GM18526 (cell line): Measurements from ENCODE around the gene CNBD2.

Experiments used
- POLR2A ChIP-seq: IDR thresholded peaks from 3 replicates; pipeline ENCODE4 v1.6.1; 2011; ENCODE audit not compliant: insufficient read length; ENCODE audit errors: extremely low read depth

Gene CNBD2

DNA sequence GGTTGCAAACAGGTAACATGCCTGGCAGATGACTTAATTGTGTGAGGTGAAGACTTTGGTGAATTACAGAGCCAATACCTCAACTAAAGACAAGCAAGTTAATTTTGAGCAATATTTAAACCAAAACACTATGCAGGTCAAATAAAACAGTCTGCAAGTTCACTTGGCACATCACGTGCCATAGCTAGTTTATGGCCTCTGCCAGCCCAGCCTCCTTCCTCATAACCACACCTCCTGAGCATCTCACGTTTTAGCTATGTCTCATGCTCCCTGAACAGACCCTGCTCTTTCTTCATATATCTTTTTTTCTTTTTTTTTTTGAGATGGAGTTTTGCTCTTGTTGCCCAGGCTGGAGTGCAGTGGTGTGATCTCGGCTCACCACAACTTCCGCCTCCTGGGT is 4.5 kb upstream of the CNBD2 start:
- TF ChIP-seq POLR2A: no peak

DNA sequence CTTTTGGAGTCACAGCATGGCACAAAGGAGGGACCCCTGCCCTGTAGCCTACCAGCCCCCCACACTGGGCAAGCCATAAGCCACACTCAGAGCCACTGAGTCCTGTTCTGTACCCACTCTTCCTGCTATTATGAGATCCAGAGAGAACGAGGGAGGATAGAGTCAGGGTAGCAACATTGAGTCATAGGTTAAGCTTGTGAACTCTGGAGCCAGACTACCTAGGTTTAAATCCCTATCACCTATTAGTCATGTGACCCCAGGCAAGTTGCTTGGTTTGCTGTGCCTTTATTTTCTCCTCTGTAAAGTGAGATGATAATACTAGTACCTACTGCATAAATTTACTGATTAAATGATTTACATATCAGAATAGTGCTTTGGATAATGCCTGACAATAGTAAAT is 540 bp downstream of the CNBD2 start:
- TF ChIP-seq POLR2A: no peak

DNA sequence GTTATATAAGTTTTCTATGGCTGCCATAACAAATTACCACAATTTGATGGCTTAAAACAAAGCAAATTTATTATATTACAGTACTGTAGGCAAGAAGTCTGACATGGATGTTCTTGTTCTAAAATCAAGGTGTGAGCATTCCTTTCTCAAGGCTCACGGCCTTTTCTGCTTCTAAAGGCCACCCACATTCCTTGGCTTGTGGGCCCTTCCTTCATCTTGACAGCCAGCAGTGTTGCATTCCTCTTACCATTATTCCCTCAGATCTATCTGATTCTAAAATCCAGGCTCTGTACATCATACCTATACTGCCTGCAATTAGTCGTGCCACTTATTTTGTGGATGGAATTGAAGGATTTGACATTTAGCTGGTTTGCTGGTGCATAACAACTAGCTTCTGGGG is 3.6 kb downstream of the CNBD2 start:
- no peak for TF ChIP-seq POLR2A

DNA sequence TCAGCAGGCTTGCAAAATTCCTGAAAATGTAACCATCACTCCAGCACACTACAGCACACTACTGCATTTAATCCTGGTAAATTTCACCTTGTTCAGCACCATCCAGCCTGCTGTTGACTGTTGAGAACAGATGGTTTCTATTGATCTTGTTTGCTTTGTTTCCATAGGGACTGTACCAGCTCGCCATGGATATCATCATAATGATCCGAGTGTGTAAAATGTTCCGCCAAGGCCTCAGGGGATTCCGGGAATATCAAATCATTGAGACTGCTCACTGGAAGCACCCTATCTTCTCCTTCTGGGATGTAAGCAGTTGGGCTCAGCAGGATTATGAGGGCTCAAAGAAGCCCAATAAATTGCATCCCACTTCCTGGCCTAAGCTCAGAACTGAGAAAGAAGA is 4.1 kb downstream of the CNBD2 start:
- no peak for TF ChIP-seq POLR2A

DNA sequence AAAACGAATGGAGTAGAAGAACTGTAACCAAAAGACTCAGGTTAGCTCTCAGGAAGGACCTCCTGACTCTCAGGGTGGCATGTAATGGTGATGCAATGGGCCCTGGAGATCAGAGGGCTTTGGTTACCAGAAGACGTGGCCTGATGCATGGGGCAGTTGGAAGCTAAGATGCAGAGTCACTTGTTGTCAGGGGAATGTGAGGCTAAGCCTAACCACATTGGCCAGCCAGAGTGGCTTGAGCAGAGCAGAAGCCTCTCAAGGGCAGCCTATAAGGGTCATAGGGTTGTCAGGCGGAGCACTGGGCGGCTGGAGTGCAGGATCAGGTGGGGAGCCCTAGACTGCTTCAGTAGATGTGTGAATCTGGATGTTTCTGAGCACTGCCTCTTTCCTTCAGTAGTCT is 5.9 kb downstream of the CNBD2 start:
- TF ChIP-seq POLR2A: no peak

DNA sequence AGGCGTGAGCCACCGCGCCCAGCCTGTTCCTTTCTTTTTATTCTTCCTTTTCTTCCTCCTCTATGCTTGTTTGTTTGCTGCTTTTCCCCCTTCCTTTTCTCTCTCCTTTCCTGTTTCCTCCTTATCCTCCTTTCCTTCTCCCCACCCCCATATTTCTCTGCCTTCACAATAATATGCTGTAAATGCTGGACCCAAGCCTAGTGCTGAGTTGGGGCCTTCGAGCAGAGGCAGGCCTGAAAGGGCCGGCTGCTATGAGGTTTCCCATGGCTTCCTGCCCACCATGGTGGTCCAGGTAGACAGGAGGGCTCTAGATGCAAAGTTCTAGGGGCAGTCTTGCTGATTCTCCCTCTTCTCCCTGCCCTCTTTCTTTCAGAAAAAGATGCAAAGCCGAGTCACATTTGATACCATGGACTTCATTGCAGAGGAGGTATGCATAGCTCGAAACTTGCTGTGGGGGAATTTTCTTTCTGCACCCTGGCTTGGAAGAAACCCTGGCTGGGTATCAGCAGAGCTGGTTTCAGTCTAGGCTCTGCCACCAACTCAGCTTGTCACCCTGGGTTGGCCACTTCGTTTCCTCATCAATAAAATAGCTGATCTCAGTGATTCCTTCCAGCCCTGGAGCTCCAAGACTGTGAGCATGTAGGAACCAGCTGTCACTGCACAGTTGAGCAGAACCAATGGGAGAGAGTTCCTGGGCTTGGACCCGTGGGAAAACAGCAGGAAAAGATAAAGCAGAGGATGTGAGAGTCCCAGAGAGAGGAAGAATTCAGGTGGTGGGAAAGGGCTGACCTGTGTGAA is 7.4 kb downstream of the CNBD2 start:
- TF ChIP-seq POLR2A: no peak

DNA sequence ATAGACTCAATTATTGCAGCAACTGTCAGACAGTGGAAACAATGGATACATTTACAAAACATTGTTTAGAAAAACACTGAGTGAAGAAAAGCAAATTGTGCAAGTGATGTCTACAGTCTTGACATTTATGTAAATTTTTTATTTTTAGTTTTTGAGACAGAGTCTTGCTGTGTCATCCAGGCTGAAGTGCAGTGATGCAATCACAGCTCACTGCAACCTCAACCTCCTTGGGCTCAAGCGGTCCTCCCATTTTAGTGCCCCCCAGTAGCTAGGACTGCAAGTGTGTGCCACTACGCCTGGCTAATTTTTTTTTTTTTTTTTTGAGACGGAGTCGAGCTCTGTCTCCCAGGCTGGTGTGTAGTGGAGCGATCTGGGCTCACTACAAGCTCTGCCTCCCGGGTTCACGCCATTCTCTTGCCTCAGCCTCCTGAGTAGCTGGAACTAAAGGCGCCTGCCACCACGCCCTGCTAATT is 9.7 kb downstream of the CNBD2 start:
- TF ChIP-seq POLR2A: no peak

DNA sequence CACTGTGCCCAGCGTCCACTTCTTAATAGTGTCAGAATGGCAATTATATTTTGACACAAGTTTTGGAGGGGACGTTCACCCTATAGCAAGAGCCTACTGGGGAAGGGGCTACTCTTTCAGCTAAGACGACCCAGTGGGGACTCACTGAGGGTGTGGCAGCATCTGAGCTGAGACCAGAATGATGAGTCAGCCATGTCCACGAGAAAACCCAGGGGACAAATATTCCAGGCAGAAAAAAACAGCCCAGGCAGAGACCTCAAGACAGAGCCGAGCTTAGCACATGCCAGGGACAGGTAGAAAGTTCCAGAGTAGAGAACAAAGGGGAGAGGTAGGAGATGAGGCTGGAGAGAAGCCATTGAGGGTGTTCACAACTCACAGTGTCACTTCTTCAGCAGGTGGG is 11.2 kb downstream of the CNBD2 start:
- no peak for TF ChIP-seq POLR2A

DNA sequence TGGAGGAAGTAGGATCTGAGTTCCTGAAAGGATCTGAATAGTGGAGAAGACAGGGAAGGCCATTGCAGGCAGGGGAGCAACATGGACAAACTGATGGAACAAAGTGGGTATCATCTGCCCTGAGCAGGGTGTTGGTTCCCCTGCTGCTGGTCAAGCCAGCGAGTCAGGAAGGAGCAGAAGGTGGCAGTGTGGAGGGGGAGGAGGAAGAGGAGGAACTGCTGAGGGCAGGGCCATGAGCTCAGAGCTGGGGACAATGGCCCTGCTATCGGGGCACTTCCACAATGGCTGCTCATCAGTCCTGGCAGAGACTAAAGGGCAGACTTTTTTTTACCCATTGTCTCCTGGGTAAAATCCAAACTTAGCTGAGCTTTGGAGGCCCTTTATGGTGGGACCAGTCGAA is 13.6 kb downstream of the CNBD2 start:
- no peak for TF ChIP-seq POLR2A

DNA sequence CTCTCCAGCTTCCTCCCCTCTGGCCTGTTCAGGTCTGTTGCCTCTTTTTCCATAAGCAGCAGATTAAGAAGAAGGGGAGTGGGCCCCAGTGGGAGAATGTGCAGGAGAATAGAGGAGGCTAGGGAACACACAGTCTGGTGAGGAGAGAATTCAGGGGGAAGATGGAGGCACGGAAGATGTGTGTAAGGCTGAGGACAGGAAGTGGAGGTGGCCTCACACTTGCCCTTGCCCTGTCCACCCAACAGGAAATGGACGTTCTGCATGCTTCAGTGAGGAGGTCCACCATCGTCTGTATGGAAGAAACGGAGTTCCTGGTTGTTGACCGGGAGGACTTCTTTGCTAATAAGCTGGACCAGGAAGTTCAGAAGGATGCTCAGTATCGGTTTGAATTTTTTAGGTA is 16.0 kb downstream of the CNBD2 start:
- no peak for TF ChIP-seq POLR2A

DNA sequence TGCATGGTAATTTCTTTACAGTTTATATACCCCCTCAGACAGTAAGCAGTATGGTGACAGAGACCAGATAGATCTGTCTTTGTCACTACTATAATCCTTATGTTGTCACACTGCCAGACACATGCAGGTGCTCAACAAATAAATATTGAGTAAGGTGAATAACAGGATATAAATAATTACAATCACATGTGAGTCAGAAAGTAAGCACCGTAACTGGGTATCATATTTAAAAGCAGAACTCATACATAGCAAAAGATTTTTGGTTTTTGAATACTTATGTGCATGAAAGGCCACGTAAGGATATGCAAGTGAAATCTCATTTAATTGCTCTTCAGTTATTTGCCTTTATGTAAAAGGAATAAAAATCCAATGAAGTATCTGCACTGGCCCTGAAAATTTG is 17.4 kb downstream of the CNBD2 start:
- TF ChIP-seq POLR2A: no peak

DNA sequence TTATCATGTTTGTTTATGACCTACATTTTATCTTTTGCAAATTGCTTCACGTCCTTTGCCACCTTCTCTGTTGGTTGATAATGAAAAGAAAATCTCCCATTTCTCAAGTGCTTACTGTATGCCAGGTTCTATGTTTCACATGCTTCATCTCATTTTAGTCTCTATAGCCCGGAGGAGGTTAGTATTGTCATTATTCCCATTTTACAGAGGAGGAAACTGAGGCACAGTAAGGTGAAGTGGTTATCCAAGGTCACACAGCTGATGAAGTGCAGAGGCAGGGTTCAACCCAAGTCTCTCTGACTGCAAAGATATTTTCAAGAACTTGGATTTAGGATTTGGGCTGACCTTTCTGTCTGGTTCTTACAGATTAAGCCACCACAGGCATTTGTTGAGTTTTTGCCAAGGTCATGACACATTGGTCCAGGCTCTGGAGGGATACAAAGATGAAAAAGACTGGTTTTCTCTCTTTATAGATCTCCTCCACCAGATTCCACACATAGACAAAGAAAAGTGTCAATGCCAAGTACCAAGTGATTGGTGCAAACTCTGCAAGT is 20.6 kb downstream of the CNBD2 start:
- no peak for TF ChIP-seq POLR2A

DNA sequence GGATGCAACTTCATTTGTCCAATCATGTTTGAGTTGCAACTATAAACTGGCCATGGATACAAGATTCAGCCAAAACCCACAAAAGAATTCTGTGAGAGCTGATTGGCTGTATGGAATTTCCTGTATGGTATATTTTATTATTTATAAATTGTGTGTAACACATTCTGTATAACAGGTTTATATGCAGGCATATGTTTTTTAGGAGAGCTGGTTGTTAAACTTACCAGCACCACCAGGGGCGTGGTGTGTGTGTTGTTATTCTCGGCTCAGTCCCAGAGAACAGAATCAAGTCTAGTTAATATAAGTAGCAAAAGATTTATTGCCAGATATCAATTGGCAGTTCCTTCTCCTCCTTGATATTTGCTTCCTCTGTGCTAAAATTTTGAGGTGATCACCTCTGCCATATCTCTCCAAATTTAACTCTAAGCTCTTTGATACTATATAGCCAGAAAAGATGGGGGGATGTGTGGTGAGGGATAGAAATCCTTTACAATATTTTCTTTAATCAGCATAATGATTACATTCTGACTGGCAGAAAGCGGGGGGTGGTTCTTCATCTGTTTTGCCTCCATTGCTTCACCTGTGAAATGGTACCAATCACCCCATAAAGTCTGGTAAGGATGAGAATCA is 22.9 kb downstream of the CNBD2 start:
- TF ChIP-seq POLR2A: no peak

DNA sequence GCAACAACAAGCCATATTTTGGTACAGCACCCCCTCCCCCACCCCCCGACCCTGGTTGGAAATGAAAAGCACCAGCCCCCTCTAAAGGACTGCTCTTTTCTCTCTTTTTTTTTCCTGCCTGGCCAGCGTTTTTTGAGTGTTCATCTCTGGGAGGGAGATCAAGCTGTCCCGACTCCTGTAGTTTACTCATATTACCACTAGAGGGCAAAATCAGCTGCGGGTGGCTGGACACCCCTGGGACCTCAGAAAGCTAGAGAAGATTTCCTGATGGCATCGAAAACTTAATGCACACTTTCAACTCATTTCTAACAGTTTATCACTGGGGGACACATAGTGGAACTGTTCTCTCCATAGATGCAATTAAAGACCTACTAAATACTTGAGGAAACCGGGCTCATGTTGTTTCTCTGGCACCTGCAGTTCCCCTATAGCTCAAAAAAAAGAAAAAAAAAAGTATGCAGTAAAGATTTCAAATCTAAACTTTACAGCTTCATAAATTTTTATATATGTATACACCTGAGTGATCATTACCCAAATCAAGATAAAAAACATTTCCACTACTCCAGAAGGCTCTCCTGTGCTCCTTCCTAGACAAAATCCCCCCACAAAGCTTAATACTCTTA is 24.4 kb downstream of the CNBD2 start:
- no peak for TF ChIP-seq POLR2A

DNA sequence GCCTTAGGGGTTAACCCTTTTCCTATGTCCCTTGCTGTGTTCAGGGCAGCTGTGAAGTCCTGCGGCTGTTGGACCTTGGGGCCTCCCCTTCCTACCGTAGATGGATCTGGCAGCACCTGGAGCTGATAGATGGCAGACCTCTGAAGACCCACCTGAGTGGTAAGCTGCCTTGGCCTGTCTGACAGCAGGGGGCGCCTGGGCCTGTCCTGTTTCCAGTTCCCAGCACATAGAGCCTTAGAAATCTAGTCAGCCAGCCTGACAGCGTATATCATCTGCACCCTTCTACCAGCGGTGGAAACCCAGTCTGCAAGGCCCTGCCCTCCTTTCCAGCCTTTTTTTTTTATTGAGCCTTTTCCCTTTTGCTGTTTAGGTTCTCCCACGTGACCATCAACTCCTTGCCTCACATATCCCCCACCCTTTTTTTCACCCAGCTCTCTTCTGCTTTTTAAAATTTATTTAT is 26.6 kb downstream of the CNBD2 start:
- TF ChIP-seq POLR2A: no peak

DNA sequence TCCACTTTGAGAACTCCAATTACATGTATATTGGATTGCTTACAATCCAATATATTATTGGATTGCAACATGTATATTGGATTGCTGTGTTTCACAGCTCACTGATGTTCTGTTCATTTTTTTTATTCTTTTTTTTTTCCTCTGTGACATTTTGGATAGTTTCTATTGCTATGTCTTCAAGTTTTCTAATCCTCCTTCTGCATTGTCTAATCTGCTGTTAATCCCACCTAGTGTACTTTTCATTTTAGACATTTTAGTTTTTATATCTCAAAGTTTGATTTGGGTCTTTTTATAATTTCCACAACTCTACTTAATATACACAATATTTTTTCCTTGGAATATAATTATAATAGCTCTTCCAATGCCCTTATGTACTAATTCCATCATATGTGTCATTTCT is 34.5 kb downstream of the CNBD2 start:
- TF ChIP-seq POLR2A: no peak

DNA sequence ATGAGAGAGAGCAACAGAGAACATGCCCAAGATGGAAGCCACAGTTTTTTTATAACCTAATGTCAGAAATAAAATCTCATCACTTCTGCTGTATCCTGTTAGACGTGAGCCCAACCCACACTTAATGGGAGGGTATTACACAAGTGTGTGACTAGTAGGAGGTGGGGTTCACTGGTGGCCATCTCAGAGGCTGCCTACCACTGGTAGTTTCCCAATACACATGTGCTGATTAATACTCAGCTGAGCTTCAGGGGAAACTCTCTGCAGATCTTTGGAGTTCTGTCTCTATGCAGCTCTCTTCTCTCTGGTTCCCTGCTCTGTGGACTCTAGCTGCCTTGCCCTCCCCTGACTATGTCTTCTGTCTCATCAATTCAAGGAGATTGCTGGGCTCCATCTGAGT is 35.7 kb downstream of the CNBD2 start:
- no peak for TF ChIP-seq POLR2A
